Liver (tissue), 9 donors: ENCODE measurements around the gene CAMK1D. TPM values are rescaled to one million over a fixed set of nuclear protein-coding genes. Genes with fewer than 3 reads are reported as not detected.
"Not testable (repeated sequence)": the region's sequence is repeated elsewhere in the genome, so short reads cannot be mapped to it uniquely, and the experiment has no call there.

Experiments used
- DNase-seq: peaks from one replicate; pipeline ENCODE4 v3.0.0-alpha.2; 2017; ENCODE audit warnings: low spot score
- H3K27ac ChIP-seq, 2 donors: one replicate each; pipeline ENCODE4 v1.7.0; 2013; ENCODE audit warnings: inconsistent platforms in 2 of 2, low read length in 2 of 2, control low read depth in 1 of 2, low read depth in 1 of 2, mild to moderate bottlenecking in 1 of 2
- H3K27me3 ChIP-seq, 4 donors: one replicate each; pipeline versions ENCODE4 v1.6.1 to v1.7.0; 2013; ENCODE audit warnings: low read length in 3 of 4, inconsistent platforms in 1 of 4, mild to moderate bottlenecking in 1 of 4, moderate library complexity in 1 of 4; ENCODE audit not compliant: control insufficient read depth in 4 of 4, insufficient read depth in 4 of 4
- H3K36me3 ChIP-seq, 4 donors: one replicate each; pipeline versions ENCODE4 v1.6.1 to v1.7.0; 2013; ENCODE audit warnings: low read length in 3 of 4, mild to moderate bottlenecking in 3 of 4, low read depth in 1 of 4, moderate library complexity in 1 of 4; ENCODE audit not compliant: control insufficient read depth in 4 of 4, insufficient read depth in 3 of 4
- H3K4me1 ChIP-seq, 4 donors: one replicate each; pipeline versions ENCODE4 v1.6.1 to v1.7.0; 2013; ENCODE audit warnings: low read length in 3 of 4, mild to moderate bottlenecking in 3 of 4, moderate library complexity in 1 of 4; ENCODE audit not compliant: control insufficient read depth in 4 of 4, insufficient read depth in 4 of 4
- H3K4me3 ChIP-seq, 3 donors: one replicate each; pipeline versions ENCODE4 v1.6.1 to v1.7.0; 2013; ENCODE audit warnings: low read length in 3 of 3, control low read depth in 1 of 3, low read depth in 1 of 3, mild to moderate bottlenecking in 1 of 3
- H3K9ac ChIP-seq, 2 donors: one replicate each; pipeline ENCODE4 v1.7.0; 2013; ENCODE audit warnings: low read length in 2 of 2, mild to moderate bottlenecking in 2 of 2, moderate library complexity in 2 of 2, control low read depth in 1 of 2, low read depth in 1 of 2
- H3K9me3 ChIP-seq, 4 donors: one replicate each; pipeline versions ENCODE4 v1.6.1 to v1.7.0; 2013; ENCODE audit warnings: low read length in 3 of 4; ENCODE audit not compliant: control insufficient read depth in 4 of 4
- ATF3 ChIP-seq: IDR thresholded peaks from 2 replicates; pipeline ENCODE4 v1.6.1; 2016; ENCODE audit warnings: antibody characterized with exemption
- EGR1 ChIP-seq, 2 donors: IDR thresholded peaks; 2 replicates each; pipeline ENCODE4 v1.6.1; 2016 to 2018; ENCODE audit warnings: antibody characterized with exemption in 2 of 2, low read depth in 2 of 2
- FOXA1 ChIP-seq: IDR thresholded peaks from 2 replicates; pipeline ENCODE4 v1.6.1; 2016; ENCODE audit warnings: antibody characterized with exemption
- GABPA ChIP-seq, 2 donors: IDR thresholded peaks in 1 of 2; conservative IDR thresholded peaks in 1 of 2; 2 replicates each; pipeline ENCODE4 v1.6.1; 2016; ENCODE audit warnings: antibody characterized with exemption in 2 of 2, mild to moderate bottlenecking in 1 of 2, moderate library complexity in 1 of 2
- HNF4A ChIP-seq, 2 donors: conservative IDR thresholded peaks; 2 replicates each; pipeline ENCODE4 v1.6.1; 2016; ENCODE audit warnings: antibody characterized with exemption in 2 of 2, mild to moderate bottlenecking in 2 of 2
- HNF4G ChIP-seq: IDR thresholded peaks from 2 replicates; pipeline ENCODE4 v1.6.1; 2016; ENCODE audit warnings: antibody characterized with exemption
- JUND ChIP-seq, 2 donors: IDR thresholded peaks; 2 replicates each; pipeline ENCODE4 v1.6.1; 2016; ENCODE audit warnings: antibody characterized with exemption in 2 of 2
- MAX ChIP-seq: IDR thresholded peaks from 2 replicates; pipeline ENCODE4 v1.6.1; 2016; ENCODE audit warnings: antibody characterized with exemption
- NR2F2 ChIP-seq: IDR thresholded peaks from 2 replicates; pipeline ENCODE4 v1.6.1; 2016; ENCODE audit warnings: antibody characterized with exemption
- RAD21 ChIP-seq, 2 donors: IDR thresholded peaks; 2 replicates each; pipeline ENCODE4 v1.6.1; 2016; ENCODE audit warnings: antibody characterized with exemption in 2 of 2, mild to moderate bottlenecking in 2 of 2
- RXRA ChIP-seq, 2 donors: IDR thresholded peaks; 2 replicates each; pipeline ENCODE4 v1.6.1; 2017 to 2018; ENCODE audit warnings: antibody characterized with exemption in 2 of 2, mild to moderate bottlenecking in 1 of 2
- SP1 ChIP-seq: IDR thresholded peaks from 2 replicates; pipeline ENCODE4 v1.6.1; 2018; ENCODE audit warnings: antibody characterized with exemption, mild to moderate bottlenecking
- TAF1 ChIP-seq: conservative IDR thresholded peaks from 2 replicates; pipeline ENCODE4 v1.6.1; 2016; ENCODE audit warnings: antibody characterized with exemption, mild to moderate bottlenecking
- WGBS: extraction: QIAGEN DNeasy Blood & Tissue Kit; methylation state at CpG from one replicate; pipeline ENCODE4 v1.1.7; 2013; 5-methylcytosine and 5-hydroxymethylcytosine counted together
- polyA plus RNA-seq, 2 donors: library from polyadenylated mRNA; stranded (reverse) in 1 of 2; unstranded in 1 of 2; fragments of 200-250 nt in 1 of 2; fragments of >200 nt in 1 of 2; fragmentation: Nextera tagmentation in 1 of 2; extraction: Ambion mirVana in 1 of 2; gene quantifications; one replicate each; pipeline versions ENCODE4 v1.2.1 to v1.2.3, GENCODE V29; 2013 to 2015
- total RNA-seq, 2 donors: library from RNA; depleted of rRNA; stranded (reverse); fragments of >200 nt; gene quantifications; one replicate each; pipeline ENCODE4 v1.2.3, GENCODE V29; 2014
- TF ChIP-seq, protein P1 (sequence below): fragments of 150-350 bp; IDR thresholded peaks from 2 replicates; pipeline ENCODE4 v1.5.1; 2017; ENCODE audit warnings: improper control_type of control experiment, low read depth, low read length; ENCODE audit not compliant: missing input control
- TF ChIP-seq, protein P2 (sequence below): IDR thresholded peaks from 2 replicates; pipeline ENCODE4 v1.6.1; 2016; ENCODE audit warnings: antibody characterized with exemption
- TF ChIP-seq, protein P3 (sequence below): IDR thresholded peaks from 2 replicates; pipeline ENCODE4 v1.6.1; 2016; ENCODE audit warnings: antibody characterized with exemption, mild to moderate bottlenecking
- donor health status: healthy.
- donor health status: healthy.
- donor health status: healthy.
- donor health status: healthy.
- donor health status: healthy.

CAMK1D gene
- total and polyA plus RNA-seq, 4 donors = 2.7 to 10.1 (median 4.2) TPM

- H3K9me3 ChIP-seq = no peaks in the 10 kb centered on the region
- H3K27ac ChIP-seq = no peak overlapping the region
- DNase-seq = no peak
- 95% methylated on average over 6 of the region's 6 CpGs for WGBS
- TF ChIP-seq, protein P1, sequence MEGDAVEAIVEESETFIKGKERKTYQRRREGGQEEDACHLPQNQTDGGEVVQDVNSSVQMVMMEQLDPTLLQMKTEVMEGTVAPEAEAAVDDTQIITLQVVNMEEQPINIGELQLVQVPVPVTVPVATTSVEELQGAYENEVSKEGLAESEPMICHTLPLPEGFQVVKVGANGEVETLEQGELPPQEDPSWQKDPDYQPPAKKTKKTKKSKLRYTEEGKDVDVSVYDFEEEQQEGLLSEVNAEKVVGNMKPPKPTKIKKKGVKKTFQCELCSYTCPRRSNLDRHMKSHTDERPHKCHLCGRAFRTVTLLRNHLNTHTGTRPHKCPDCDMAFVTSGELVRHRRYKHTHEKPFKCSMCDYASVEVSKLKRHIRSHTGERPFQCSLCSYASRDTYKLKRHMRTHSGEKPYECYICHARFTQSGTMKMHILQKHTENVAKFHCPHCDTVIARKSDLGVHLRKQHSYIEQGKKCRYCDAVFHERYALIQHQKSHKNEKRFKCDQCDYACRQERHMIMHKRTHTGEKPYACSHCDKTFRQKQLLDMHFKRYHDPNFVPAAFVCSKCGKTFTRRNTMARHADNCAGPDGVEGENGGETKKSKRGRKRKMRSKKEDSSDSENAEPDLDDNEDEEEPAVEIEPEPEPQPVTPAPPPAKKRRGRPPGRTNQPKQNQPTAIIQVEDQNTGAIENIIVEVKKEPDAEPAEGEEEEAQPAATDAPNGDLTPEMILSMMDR = no peak
- TF ChIP-seq RAD21 (IDR thresholded peaks at IDR 0.05) (no peak), SP1 (no peak), RXRA (IDR thresholded peaks at IDR 0.05) (no peak), EGR1 (IDR thresholded peaks at IDR 0.05; ENCODE audit: low read depth in 2 of 2) (no peak), ATF3 (no peak), MAX (no peak), HNF4A (conservative IDR thresholded peaks at IDR 0.05) (no peak)
- no peak overlapping the region for H3K9ac ChIP-seq
- no peak overlapping the region for H3K4me3 ChIP-seq
- no peaks in the 10 kb centered on the region for H3K36me3 ChIP-seq
- peaks cover 5 to 36% (median 20%) of the 10 kb centered on the region in 4 donors for H3K4me1 ChIP-seq
- H3K27me3 ChIP-seq = no peaks in the 10 kb centered on the region
Measured at GRCh38 chr10:12542133-12542670, 192.9 kb downstream of the CAMK1D start.

- no peak for DNase-seq
- no peak overlapping the region for H3K4me3 ChIP-seq
- TF ChIP-seq TAF1 = no peak
- no peak for TF ChIP-seq HNF4G
- TF ChIP-seq, protein P1 = no peak
- no peak for TF ChIP-seq EGR1 (IDR thresholded peaks at IDR 0.05; ENCODE audit: low read depth in 2 of 2)
- no peak for TF ChIP-seq FOXA1
- TF ChIP-seq, protein P2, sequence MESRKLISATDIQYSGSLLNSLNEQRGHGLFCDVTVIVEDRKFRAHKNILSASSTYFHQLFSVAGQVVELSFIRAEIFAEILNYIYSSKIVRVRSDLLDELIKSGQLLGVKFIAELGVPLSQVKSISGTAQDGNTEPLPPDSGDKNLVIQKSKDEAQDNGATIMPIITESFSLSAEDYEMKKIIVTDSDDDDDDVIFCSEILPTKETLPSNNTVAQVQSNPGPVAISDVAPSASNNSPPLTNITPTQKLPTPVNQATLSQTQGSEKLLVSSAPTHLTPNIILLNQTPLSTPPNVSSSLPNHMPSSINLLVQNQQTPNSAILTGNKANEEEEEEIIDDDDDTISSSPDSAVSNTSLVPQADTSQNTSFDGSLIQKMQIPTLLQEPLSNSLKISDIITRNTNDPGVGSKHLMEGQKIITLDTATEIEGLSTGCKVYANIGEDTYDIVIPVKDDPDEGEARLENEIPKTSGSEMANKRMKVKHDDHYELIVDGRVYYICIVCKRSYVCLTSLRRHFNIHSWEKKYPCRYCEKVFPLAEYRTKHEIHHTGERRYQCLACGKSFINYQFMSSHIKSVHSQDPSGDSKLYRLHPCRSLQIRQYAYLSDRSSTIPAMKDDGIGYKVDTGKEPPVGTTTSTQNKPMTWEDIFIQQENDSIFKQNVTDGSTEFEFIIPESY = no peak
- no peak for TF ChIP-seq ATF3
- TF ChIP-seq, protein P3, sequence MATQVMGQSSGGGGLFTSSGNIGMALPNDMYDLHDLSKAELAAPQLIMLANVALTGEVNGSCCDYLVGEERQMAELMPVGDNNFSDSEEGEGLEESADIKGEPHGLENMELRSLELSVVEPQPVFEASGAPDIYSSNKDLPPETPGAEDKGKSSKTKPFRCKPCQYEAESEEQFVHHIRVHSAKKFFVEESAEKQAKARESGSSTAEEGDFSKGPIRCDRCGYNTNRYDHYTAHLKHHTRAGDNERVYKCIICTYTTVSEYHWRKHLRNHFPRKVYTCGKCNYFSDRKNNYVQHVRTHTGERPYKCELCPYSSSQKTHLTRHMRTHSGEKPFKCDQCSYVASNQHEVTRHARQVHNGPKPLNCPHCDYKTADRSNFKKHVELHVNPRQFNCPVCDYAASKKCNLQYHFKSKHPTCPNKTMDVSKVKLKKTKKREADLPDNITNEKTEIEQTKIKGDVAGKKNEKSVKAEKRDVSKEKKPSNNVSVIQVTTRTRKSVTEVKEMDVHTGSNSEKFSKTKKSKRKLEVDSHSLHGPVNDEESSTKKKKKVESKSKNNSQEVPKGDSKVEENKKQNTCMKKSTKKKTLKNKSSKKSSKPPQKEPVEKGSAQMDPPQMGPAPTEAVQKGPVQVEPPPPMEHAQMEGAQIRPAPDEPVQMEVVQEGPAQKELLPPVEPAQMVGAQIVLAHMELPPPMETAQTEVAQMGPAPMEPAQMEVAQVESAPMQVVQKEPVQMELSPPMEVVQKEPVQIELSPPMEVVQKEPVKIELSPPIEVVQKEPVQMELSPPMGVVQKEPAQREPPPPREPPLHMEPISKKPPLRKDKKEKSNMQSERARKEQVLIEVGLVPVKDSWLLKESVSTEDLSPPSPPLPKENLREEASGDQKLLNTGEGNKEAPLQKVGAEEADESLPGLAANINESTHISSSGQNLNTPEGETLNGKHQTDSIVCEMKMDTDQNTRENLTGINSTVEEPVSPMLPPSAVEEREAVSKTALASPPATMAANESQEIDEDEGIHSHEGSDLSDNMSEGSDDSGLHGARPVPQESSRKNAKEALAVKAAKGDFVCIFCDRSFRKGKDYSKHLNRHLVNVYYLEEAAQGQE = no peak
- no peak for TF ChIP-seq GABPA (IDR thresholded peaks at IDR 0.05 in 1 of 2, conservative IDR thresholded peaks at IDR 0.05 in 1 of 2)
- TF ChIP-seq SP1 = no peak
- TF ChIP-seq NR2F2 = no peak
- TF ChIP-seq RAD21 (IDR thresholded peaks at IDR 0.05) = no peak
- TF ChIP-seq JUND (IDR thresholded peaks at IDR 0.05) = no peak
- TF ChIP-seq HNF4A (conservative IDR thresholded peaks at IDR 0.05) = no peak
- H3K27me3 ChIP-seq = no peaks in the 10 kb centered on the region
- no peak overlapping the region for H3K9ac ChIP-seq
- WGBS = 89% methylated on average over 3 of the region's 3 CpGs
- H3K9me3 ChIP-seq = no peaks in the 10 kb centered on the region
- H3K36me3 ChIP-seq = no peaks in the 10 kb centered on the region
- no peak overlapping the region for H3K27ac ChIP-seq
- H3K4me1 ChIP-seq = peaks cover 5 to 24% (median 16%) of the 10 kb centered on the region in 4 donors
Measured at GRCh38 chr10:12543589-12543988, 194.2 kb downstream of the CAMK1D start.

DNA sequence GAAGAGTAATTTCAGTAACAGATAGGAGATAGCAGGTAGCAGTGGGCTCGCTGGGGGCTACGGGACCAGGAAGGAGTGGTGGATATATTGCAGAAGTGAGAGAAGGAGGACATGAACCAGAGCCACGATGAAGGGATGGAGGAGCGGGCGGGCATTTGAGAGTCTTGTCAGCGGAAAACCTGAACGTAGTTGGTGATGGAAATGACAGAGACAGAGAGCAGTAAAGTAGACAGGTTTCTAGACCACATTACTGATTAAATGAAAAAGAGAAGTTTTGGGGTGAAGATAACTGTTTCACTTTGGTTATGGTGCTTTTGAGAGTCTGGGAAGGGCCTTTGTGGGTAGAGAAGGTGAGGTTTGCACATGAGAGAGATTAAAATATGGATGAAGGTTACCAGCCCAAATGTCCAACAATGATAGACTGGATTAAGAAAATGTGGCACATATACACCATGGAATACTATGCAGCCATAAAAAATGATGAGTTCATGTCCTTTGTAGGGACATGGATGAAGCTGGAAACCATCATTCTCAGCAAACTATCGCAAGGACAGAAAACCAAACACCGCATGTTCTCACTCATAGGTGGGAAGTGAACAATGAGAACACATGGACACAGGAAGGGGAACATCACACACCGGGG, 196.9 kb downstream of the CAMK1D start:
- not testable (repeated sequence) for H3K9me3 ChIP-seq, H3K9ac ChIP-seq, DNase-seq, H3K4me1 ChIP-seq, H3K36me3 ChIP-seq, H3K4me3 ChIP-seq, H3K27me3 ChIP-seq, H3K27ac ChIP-seq
- 97% methylated on average over 10 of the region's 10 CpGs for WGBS
